Ammon's horn (tissue), 1 donor: ENCODE data around the gene RAPSN.

Experiments used
- DNase-seq: peaks from one replicate; pipeline ENCODE4 v3.0.0-alpha.2; 2016; ENCODE audit warnings: low spot score

RAPSN gene

DNA sequence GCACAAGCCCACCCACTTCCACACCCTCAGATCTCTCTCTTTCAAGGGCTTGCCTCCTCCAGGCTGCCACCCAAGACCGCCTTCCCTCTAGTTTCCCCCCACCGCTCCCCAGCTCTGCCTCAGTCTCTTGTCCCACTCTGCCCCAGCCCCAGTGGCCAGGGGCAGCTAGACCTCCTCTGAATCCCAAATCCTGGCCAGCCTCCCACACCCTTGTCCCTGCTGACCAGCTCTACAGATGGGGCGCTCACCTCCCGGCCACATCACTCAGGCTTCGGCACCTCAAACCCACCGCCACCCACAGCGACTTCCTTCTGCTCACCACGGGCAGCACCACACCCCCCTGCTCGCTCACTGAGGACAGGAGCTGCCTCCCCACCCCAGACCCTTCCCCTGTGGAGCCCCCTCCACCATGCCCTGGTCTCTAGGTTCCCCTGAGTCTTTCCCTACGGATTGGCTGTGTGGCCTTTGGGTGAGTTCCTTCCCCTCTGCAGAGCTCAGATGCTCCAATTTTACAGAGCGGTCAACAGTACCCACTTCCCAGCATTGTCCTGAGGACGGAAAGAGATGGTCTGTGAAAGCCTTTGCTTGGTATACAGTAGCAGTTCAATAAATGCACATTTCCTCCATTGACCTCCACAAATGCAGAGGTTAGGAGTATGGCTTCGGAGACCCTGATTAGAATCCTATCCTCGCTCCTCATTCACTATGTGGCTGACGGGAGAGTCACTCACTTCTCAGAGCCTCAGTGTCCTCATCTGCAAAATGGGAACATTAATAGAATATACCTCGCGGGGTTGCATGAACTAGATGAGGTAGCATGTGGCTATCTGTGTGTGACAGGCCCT lies 59.1 kb downstream of the RAPSN start:
- no peak for DNase-seq

DNA sequence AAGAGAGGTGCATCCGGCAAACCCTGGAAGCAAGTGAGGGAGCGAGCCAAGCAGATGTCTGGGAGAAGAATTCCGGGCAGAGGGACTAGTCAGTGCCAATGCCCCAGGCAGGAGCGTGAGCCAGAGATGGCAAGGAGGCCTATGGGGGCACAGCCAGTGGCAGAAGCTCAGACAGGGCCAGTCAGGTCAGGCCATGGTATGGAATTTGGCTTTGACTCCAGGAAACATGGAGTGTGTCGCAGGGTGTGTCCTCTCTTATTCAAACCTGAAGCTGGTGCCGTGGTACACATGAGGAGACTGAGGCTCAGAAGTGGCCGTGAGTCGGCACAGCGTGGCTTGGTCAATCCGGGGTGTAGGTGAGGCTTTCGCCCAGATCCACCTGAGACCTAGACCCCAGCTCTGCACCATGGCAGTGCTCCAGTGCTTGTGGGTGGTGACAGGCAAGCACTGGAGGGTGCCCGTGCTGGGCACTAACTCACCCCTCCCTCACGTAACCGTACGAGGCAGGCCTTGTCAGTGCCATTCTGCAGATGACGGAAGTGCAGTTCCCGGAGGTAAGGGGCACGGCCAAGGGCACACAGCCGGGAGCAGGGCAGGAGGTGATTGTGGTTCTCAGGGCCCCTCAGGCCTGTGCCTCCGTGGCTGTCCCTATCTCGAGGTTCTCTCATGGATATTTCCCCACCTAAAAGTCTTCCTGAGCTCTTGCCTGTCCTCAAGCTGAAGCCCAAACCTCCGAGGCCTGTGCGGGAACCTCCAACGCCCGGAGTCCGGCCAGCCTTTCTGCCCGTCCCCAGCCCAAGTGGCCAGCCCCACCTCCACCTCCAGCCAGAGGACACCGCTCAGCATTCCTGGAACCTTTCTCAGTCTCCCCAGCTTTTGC lies 60.0 kb downstream of the RAPSN start:
- DNase-seq, result no peak

DNA sequence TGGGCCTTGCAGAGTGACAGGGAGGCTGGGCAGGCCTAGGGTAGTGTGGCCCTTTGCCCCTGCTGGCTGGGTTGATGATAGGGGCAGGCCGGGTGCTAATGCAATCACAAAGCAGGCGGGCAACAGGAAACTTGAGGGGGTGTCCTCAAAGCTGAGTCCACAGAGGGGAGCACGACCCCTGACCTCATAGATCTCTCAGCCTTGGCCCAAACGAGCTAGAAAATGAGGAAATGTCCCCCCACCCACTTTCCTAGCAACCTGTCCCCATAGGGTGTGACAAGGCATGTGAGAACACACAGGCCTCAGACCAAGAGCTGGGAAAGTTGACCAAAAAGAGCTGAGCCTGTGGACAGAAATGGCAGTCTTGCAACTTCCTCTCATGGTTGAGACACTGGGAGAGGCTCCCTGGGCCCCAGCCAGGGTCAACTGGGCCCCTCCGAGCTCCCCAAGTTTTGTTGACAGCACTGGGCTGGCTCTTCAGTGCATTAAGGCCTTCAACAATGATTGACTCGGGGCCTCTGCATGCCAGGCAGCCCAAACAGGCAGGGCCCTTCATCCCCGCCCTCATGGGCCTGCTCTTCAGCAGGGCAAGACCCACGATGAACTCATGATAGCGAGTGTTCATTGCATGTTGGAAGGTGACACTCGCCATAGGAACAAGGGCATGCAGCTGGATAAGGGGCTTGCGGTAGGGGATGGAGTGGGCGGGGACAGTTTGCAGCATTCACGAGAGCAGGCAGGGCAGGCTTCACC lies 60.8 kb downstream of the RAPSN start:
- no peak for DNase-seq
